Hematopoietic multipotent progenitor cell treated with erythropoietin and hydrocortisone succinate and interleukin-3 and kit ligand, for 15 days (in vitro differentiated cells): ENCODE measurements around the gene FKBP9.
"Not testable (repeated sequence)": the region's sequence is repeated elsewhere in the genome, so short reads cannot be mapped to it uniquely, and the experiment has no call there.

Experiments used
- DNase-seq: peaks from one replicate; pipeline ENCODE4 v3.0.0-alpha.2; 2015; ENCODE audit warnings: low spot score

Gene FKBP9

DNA sequence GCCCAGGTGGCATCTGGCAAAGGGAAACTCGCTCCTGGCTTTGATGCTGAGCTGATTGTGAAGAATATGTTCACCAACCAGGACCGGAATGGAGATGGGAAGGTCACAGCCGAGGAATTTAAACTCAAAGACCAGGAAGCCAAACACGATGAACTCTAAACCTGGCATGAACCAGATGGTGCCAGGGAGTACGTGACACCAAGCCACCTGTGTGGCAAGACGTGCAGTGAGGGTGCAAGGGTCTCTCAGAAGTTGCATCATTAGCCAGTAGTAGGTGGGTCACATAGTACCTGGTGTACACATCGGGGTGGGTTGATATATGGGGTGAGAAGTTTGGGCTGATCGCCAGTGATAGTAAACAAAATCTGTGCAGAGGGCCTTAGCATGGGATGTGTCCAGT is 48.0 kb downstream of the FKBP9 start:
- DNase-seq = not testable (repeated sequence)

DNA sequence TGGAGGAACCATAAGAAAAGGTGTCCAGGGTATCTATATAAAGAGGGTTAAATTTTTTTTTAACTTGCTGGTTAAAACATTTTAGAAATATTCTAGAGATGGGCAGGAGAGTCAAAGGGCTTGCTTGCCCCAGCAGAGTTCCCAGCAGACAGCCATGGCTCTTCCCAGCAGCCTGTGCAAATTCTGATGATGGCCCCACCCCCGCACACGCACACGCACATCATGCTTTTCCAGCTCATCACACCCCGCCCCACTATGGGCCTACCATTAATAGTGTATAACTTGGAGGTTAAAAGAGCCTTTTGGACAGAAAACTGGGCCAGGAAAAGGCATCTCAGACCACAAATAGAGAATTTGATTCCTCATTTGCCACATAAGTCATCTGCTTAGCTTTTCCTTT is 48.5 kb downstream of the FKBP9 start:
- DNase-seq = not testable (repeated sequence)

DNA sequence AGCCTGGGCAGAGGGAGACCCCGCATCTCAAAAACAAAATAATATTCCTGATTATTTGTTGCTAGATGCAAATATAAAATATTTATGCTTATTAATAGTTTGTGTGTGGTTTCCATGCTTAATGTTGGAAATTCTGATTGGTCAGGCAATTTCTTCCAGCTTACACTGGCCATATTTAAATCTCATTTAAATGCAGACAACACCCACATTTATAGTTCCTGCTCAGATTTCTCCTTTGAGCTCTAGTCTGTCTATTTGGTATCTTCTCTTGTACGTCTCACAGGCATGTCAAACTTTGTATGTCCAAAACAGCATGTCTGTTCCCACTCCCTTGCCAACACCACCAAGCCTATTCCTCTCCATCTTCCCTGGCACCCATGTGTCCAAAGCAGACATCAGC is 52.5 kb downstream of the FKBP9 start:
- DNase-seq = no peak

DNA sequence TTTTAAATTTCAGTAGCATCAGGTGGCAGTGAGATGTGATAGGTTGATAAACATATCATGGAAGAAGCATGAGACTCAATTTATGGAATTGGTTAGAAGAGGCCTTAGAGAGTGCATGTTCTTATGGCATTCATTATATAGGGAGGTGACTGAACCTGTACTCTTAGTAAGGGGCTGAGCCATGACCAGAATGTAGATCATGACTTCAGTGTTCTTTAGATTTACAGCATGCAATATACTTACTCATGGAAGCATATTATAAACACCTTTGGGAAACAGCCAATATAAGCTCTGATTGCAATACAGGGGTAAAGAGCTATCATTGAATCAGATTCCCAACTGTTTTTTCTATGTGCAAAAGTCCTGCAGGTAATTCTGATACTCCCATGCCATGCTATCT is 55.1 kb downstream of the FKBP9 start:
- DNase-seq = no peak

DNA sequence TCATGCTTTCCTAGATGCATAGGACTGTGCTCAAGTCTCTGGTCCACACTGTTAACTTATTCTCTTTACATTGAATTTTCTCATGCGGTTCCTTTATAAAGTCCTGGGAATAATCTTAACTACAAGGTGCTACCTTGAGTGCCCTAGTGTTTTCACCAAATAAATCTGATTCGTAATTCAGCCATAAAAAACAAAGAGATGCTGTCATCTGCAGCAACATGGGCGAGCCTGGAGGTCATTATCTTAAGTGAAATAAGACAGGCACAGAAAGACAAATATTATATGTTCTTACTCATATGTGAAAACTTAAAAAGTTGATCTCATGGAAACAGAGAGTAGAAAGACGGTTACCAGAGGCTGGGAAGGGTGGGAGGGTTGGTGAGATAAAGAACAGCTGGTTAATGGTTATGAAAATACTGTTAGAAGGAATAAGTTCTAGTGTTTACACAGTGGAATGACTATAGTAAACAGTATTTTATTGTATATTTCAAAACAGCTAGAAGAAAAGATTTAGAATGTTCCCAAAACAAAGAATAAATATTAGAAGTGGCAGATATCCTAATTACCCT is 67.0 kb downstream of the FKBP9 start:
- no peak for DNase-seq

DNA sequence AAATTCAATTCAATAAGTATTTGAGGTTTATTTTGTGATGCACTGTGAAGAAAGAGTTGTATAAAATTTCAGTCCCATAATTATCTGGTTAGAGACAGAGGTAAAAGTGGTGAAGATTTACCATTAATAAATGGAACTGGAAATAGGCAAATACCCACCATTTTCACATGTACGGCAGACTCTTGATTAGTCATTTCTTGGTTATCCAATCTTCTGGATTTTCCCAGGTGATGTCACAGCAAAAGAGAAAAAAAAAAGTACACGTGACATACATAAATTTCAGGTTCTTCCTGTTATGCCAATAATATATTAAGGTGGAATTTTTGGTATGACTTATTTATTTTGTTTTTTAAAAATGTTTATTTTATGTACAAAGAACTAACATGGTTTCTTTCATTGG is 78.5 kb downstream of the FKBP9 start:
- no peak for DNase-seq

DNA sequence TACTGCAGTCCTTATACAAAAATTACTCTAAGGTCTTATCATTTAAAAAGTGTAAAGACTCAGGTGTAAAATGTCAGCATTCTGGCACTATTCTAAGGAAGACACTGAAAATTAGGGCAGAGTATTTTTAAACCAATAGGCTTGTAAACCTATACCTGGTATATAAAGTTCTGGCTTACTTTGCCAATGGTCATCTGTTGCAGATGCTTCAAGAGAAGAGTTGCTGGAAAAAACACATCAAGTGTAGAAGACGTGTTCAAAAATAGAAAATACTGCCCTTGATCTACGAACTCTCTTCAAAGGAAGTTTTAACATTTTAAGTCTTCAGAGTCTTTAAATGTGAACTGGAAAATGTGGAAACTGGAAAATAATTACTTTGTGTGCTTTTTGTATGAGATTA is 81.4 kb downstream of the FKBP9 start:
- no peak for DNase-seq

DNA sequence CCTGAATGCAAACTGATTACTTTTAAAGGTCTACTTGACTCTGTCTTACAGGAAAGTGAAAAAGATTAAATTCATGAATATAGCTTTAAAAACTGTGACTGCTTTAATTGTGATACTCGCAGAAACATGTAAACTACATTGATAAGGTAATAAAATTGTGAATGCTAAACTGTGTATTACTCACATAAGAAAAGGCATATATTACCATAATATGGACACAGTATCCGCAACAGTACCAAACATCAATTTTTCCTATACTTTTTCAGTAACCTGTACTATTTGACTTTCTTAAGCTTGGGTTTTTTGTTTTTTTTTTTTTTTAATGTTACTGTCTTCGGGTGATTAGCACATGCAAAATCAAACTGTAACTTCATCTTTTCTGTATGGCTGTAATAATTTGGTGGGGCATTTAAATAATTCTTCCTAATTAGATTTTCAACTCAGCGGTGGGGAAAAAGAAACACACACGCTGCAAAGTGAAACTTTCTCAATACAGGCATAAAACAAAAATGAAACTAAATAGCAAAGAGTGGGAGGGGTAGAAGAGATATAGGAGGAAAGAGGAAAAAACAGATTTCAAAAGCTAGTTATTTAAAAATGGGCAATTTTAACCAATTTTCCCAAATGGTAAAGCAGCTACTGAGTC is 82.1 kb downstream of the FKBP9 start:
- peak; percentile 63 for DNase-seq

DNA sequence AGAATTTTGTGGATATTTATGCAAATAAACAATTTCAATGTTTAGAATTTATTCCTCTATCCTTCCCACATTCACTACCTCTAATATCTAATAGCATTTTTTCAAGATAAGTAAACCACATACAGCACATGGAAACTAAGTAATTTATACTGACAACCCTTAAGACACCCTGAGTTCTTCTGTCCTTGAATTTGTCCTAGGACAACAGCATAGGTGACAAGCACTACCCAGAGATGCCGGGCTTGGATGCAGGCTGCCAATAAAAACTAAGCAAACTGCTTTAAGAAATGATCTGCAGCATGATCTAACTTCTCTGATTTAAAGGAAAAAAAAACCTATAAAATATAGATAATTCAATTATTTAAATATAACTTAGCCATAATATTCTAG is 82.7 kb downstream of the FKBP9 start:
- no peak for DNase-seq

DNA sequence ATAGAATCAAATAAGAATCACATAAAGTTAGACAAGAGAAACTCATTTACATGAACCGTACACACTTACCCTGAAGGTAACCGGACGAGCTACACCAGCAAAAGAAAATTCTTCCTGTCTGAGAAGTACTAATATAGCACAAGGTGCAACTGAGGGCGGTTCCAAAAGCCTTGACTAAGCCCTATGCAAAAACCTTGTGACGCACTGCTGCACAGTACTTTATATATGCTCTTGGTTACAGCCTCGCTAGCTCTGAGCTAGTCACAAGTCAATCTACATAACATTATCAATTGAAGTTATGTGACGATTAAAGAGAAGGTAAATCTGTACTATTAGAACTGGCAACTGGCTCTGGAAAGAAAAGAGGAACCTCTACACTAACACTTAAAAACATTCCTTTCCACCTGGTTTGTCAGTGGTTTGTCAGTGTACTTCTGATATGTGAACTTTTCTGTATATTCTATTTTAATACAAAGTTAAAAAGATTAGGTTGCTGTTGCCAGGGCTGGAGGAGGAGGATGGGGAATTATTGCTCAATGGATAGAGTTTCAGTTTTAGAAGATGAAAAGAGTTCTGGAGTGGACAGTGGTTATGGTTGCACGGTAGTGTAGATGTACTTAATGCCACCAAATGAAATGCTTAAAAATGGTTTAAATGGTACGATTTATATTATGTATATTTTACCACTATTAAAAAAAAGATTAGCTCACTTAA is 83.7 kb downstream of the FKBP9 start:
- DNase-seq = peak; percentile 89

DNA sequence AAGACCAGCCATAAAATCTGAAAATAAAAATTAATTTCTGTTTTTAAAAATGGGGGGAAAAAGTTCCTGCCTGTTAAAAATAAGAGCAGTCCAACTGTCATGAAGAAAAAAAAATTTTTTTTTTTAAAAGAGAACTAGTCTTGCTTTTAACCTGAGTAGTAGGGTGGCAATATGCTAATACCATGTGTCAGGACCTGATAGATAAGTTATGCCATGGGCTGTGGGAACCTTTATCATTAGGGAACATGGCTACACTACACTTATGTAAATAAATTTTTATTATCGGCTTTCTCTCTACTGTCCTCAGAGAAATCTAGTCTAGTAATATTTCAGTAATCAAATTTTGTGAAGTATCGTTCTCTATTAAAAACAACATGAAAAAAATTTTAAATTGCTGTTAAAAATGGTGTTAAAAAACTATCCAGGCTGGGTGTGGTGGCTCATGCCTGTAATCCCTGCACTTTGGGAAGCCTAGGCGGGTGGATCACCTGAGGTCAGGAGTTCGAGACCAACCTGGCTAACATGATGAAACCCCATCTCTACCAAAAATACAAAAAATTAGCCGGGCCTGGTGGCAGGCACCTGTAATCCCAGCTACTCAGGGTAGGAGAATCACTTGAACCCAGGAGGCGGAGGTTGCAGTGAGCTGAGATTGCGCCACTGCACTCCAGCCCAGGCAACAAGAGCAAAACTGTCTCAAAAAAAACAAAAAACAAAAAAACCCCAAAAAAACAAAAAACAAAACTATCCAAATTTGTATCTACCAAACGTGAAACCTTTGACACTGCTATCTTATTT is 84.6 kb downstream of the FKBP9 start:
- peak; percentile 89 for DNase-seq

DNA sequence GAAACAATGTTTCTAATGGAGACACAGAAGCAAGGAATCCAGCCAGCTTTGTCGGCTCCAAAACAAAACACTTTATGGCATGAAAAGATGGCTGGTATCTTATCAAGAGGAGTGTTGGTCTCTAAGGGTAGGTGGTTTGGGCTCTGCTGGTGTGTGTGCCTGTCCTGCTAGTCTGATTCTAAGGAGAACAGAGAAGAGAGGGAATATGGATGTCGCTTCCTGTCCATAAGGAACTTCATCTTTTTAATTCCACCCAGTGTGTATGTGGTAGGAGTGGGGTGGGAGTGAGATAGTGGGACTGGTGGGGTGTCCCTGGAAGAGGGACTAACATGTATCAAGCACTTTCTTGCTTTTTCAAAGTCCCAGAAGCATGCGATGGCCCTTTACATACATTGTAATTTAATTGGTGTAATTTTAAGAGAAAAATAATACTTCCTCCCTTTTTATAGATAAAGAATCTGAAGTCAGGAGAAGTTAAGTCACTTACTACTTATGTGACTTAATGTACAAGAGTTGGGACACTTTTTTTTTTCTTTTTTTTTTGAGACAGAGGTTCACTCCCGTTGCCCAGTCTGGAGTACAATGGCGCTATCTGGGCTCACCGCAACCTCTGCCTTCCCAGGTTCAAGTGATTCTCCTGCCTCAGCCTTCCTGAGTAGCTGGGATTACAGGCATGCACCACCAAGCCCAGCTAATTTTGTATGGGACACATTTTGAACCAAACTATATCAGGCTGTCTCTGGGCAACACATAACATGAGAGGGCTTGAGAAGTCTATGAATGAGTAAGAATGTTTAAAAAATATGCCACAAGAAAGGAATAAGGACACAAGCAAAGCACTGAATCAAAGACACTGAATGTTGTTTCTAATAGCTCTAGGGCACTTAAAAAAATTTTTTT is 86.5 kb downstream of the FKBP9 start:
- DNase-seq = peak; percentile 22

DNA sequence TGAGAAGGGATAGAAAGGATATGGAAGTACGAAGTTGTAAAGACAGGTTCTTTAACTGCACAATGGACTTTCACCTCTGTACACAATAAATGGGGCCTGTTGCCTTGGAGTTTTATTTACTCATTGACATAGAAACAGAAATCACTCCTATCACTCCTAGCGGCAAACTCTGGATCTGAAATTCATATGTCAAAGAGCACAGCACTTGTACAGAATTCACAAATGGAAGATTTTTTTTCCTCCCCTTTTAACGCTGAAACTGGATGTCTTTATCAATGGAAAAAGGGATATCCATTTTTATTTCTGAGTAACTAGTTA is 87.1 kb downstream of the FKBP9 start:
- DNase-seq = no peak

DNA sequence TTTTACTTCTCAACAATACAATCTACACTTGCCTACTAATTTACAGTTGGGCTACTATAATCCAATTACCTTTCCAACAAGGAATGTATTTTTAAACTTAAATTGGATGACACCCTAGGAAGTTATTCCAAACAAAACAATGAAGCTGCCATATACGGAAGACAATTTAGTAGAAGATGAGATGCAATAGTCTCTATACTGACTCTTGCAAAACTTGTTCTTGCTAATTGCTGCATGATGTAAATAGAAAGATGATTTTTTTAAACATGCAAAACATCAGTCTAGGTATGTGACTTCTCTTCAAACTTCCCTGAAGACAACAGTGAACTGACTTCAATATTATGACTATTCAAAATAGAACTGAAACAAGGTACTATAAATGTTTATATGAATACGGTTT is 87.7 kb downstream of the FKBP9 start:
- DNase-seq = no peak

DNA sequence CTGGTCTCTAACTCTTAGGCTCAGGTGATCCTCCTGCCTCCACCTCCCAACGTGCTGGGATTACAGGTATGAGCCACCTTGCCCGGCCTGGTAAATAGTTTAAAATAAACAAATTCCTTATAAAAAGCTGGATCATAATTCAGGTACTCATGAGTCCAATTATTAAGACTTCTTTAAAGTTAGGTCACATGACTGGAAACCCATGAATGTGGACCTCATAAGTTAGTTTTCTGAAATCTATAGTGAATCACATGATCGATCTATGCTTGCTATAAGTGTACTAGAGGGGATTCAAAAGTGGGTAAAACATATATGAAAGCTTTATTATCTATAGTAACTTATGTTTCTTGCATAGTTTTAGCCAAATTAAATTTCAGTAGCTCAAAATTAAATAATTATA is 91.0 kb downstream of the FKBP9 start:
- DNase-seq = no peak

DNA sequence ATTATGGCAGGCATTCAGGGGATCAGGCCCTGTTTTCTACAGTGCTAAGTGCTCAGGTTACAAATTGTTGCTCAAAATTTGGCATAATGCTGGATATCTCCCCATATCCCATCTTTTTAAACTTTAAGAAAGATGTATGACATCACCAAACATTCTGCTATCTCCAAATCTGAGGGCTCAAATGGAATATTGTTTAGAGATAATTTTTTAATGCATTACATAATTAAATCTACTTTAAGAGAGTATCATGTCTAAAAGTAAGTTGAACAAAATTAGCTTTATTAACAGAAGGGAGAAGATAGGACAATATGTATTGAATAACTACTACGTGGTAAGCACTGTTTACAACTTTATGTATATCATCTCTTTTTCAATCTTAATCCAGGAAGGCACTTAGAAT is 91.5 kb downstream of the FKBP9 start:
- DNase-seq = no peak

DNA sequence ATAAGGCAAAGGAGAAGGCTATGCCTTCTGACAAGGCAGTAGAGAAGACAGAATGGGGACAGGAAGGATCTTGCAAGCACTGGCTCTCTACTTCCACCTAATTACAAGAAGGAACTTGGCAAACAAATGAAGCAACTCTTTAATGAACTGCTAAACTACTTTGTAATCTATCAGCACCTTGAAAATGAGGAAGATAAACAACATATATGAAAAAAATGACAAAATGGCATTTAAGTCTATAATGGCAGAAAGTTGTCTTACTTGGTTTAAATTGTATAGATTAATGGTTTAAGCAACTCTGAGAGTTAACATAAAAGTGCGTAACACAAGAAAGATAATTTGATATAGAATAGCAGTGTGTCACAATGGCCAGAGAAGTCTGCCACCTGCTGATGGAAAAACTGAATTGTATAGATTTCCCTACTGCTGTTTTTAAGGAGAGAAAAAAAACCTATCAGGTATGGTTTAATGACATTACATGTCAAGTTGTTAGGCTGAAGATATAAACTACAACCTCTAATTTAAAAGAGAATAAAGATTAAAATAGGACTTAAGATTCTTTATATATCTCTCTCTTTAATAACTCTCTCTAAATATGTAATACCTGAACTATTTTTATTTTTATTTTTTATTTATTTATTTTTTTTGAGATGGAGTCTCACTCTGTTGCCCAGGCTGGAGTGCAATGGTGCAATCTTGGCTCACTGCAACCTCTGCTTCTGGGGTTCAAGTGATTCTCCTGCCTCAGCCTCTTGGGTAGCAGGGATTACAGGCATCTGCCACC is 93.5 kb downstream of the FKBP9 start:
- DNase-seq = peak; percentile 80

DNA sequence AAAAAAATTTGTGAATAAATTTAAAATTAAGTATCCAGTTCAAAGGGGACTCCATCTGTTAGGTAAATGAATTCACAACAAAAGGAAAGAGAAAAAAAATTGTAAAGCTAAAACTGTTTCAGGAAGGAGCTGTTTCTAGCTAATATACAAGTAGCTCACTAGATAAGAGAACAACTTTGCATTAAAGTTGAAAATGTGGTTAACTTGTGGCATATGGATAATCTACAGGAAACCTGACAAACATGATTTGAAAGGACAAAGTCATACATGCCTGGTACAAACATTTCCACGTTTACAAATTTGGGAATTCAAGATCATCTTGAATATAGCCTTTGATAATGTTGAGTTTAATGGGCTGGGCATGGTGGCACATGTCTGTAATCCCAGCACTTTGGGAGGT is 96.5 kb downstream of the FKBP9 start:
- no peak for DNase-seq

DNA sequence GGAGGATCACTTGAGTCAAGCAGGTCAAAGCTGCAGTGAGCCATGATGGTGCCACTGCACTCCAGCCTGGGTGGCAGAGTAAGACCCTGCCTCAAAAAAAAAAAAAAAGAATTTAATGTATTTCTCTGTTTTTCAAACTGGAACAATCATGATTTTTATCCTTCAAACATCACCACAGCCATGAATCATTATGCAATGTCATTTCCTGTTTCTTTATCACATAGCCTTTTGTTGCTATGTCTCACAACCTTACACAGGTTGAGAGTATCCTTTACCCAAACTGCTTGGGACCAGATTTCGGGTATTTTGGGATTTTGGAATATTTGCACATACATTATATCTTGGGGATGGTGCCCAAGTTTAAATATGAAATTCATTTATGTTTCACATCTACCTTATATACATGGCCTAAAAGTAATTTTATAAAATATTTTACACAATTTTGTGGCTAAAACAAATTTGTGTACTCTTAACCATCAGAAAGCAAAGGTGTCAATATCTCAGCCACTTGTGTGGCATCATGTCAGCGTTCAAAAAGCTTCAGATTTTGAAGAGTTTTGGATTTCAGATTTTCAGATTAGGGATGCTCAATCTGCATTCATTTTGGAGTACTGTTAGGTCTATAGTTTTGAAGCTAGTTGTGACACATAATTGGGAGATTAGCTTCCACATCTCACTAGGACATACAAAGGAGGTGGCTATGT is 97.2 kb downstream of the FKBP9 start:
- no peak for DNase-seq

DNA sequence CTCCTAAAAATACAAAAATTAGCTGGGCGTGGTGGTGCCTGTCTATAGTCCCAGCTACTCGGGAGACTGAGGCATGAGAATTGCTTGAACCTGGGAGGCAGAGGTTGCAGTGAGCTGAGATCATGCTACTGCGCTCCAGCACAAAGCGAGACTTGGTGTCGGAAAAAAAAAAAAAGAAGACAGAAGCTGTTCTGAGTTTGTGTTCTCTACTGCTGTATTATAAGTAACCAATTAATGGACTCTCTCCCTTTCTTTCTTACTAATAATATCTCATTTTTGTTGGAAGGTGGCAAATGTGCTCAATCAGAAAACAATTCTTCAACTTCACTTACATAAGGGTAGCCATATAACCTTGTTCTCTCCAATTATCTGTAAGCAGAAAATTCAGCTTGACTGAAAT is 97.9 kb downstream of the FKBP9 start:
- DNase-seq = no peak
